Bronchial epithelial cell (primary cell): ENCODE measurements around the gene CCDC34. TPM values are rescaled to one million over a fixed set of nuclear protein-coding genes. Genes with fewer than 3 reads are reported as not detected.

Source experiments
- DNase-seq: peaks from one replicate; pipeline ENCODE4 v3.0.0-alpha.2; 2010; ENCODE audit warnings: low read depth
- FAIRE-seq: peaks from 2 replicates; lab custom pipeline; 2011; peaks lifted over from hg19 to GRCh38; lab: Jason Lieb, UNC
- H3K27me3 ChIP-seq: 2 replicates; pipeline ENCODE4 v1.5.1; 2011; ENCODE audit warnings: low read length; ENCODE audit not compliant: control insufficient read depth, insufficient read depth
- H3K36me3 ChIP-seq: 2 replicates; pipeline ENCODE4 v1.5.1; 2011; ENCODE audit warnings: low read length; ENCODE audit not compliant: control insufficient read depth, insufficient read depth
- H3K4me3 ChIP-seq: 2 replicates; pipeline ENCODE4 v1.5.1; 2011; ENCODE audit warnings: mild to moderate bottlenecking, low read depth, low read length, control low read depth
- CTCF ChIP-seq: IDR thresholded peaks from 2 replicates; pipeline ENCODE4 v1.5.1; 2011; ENCODE audit warnings: mild to moderate bottlenecking, moderate library complexity, low read length, control low read depth, inconsistent platforms; ENCODE audit not compliant: insufficient read depth, severe bottlenecking
- total RNA-seq: library from RNA; depleted of rRNA; stranded (reverse); fragments of >200 nt; gene quantifications from 2 replicates; pipeline ENCODE4 v1.2.1, GENCODE V29; 2014

CCDC34 gene
- total RNA-seq, 1 donor from 2014 or later: 1.3 TPM

- FAIRE-seq: no peak
- no peak for DNase-seq
- Histone ChIP-seq H3K27me3 (no peaks in the 10 kb centered on the region), H3K36me3 (no peaks in the 10 kb centered on the region), H3K4me3 (no peak overlapping the region)
- no peak for TF ChIP-seq CTCF
These were observed 28.5 kb upstream of the CCDC34 start for GRCh38 chr11:27391331-27392015.

GRCh38 chr11:27390318-27391295, 27.6 kb upstream of the CCDC34 start:
- no peak for DNase-seq
- H3K4me3 ChIP-seq: no peak overlapping the region
- TF ChIP-seq CTCF: no peak
- FAIRE-seq: no peak
- no peaks in the 10 kb centered on the region for H3K27me3 ChIP-seq
- H3K36me3 ChIP-seq: no peaks in the 10 kb centered on the region

GRCh38 chr11:27388869-27389268, 25.9 kb upstream of the CCDC34 start:
- DNase-seq (no peak), FAIRE-seq (no peak)
- TF ChIP-seq CTCF: no peak
- Histone ChIP-seq H3K4me3 (no peak overlapping the region), H3K27me3 (no peaks in the 10 kb centered on the region), H3K36me3 (peaks cover 1% of the 10 kb centered on the region)

GRCh38 chr11:27388001-27388400, 25.0 kb upstream of the CCDC34 start:
- FAIRE-seq (no peak), DNase-seq (no peak)
- TF ChIP-seq CTCF: no peak

GRCh38 chr11:27387362-27387761, 24.3 kb upstream of the CCDC34 start:
- no peak for DNase-seq
- no peak for FAIRE-seq
- no peak overlapping the region for H3K4me3 ChIP-seq
- TF ChIP-seq CTCF: no peak
- no peaks in the 10 kb centered on the region for H3K27me3 ChIP-seq
- peaks cover 1% of the 10 kb centered on the region for H3K36me3 ChIP-seq

More at GRCh38 chr11:27388001-27388400, 25.0 kb upstream of the CCDC34 start:
- Histone ChIP-seq H3K36me3 (peaks cover 1% of the 10 kb centered on the region), H3K27me3 (no peaks in the 10 kb centered on the region), H3K4me3 (no peak overlapping the region)
